GM21515 (cell line): ENCODE measurements around the gene FBXL4.

ENCODE experiments used
- ATAC-seq: cut with Tn5 transposase; IDR thresholded peaks from one replicate; pipeline ENCODE4 v1.9.1; 2021; ENCODE audit not compliant: unreplicated experiment

Gene FBXL4

GRCh38 chr6:98840385-98840784 is 107.4 kb downstream of the FBXL4 start:
- no peak for ATAC-seq

- no peak for ATAC-seq
These were observed 107.9 kb downstream of the FBXL4 start for GRCh38 chr6:98839781-98840361.

GRCh38 chr6:98838975-98839374 is 108.8 kb downstream of the FBXL4 start:
- no peak for ATAC-seq

GRCh38 chr6:98838032-98838431 is 109.7 kb downstream of the FBXL4 start:
- ATAC-seq, result no peak

GRCh38 chr6:98836962-98837944 is 110.5 kb downstream of the FBXL4 start:
- ATAC-seq, result no peak

- no peak for ATAC-seq
These were observed 111.5 kb downstream of the FBXL4 start for GRCh38 chr6:98836025-98836961.

GRCh38 chr6:98835149-98836024 is 112.4 kb downstream of the FBXL4 start:
- no peak for ATAC-seq

- ATAC-seq, result peak; percentile 81
These were observed 113.4 kb downstream of the FBXL4 start, which contains the start of gene POU3F2 for GRCh38 chr6:98834060-98835031. TSS of gene POU3F2 (plus strand) at chr6:98834574. CDS start at chr6:98834874, 300 bp downstream.

- no peak for ATAC-seq
These were observed 114.3 kb downstream of the FBXL4 start for GRCh38 chr6:98833307-98834059.

- no peak for ATAC-seq
These were observed 114.8 kb downstream of the FBXL4 start for GRCh38 chr6:98833057-98833306.

GRCh38 chr6:98832284-98833056 is 115.3 kb downstream of the FBXL4 start:
- no peak for ATAC-seq

- no peak for ATAC-seq
These were observed 115.8 kb downstream of the FBXL4 start for GRCh38 chr6:98831959-98832283.

- no peak for ATAC-seq
These were observed 116.4 kb downstream of the FBXL4 start for GRCh38 chr6:98831057-98831958.

GRCh38 chr6:98830146-98830545 is 117.6 kb downstream of the FBXL4 start:
- ATAC-seq, result no peak

- ATAC-seq, result no peak
These were observed 118.8 kb downstream of the FBXL4 start for GRCh38 chr6:98828941-98829411.

- no peak for ATAC-seq
These were observed 119.4 kb downstream of the FBXL4 start for GRCh38 chr6:98828211-98828788.
